ENCODE data around the gene KLF3. TPM values are rescaled to one million over a fixed set of nuclear protein-coding genes. Genes with fewer than 3 reads are reported as not detected.

The KLF3 gene
- polyA plus RNA-seq, 1 donor from 2014 or later = 12.3 TPM

DNA sequence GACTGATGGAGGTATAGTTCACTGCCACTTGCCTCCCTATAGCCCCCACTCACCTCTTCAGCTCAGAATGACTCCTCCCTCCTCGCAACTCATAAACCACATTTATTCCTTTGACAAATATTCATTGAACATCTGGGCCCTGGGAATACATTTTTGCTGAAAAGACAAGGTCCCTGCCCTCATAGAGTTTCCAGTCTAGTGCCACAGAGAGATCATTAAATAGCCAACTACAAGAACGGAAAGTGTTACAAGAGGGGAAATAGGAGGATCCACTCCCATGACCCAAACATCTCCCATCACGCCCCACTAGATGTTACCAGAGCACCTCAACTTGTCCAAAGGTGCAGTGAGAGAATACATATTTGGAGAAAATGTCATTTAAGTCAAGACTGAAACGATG lies 3.2 kb upstream of the KLF3 start:
- Histone ChIP-seq H3K9ac (ENCODE audit: low read length) (no peak overlapping the region), H3K27ac (ENCODE audit: low read length) (no peak overlapping the region), H2AFZ (ENCODE audit: low read depth, low read length) (no peak overlapping the region), H3K79me2 (replicated peaks; ENCODE audit: insufficient read depth, low read length) (peaks cover 13% of the 10 kb centered on the region), H3K4me3 (ENCODE audit: low read length) (no peak overlapping the region), H3F3A (ENCODE audit: insufficient read depth, low read length, poor library complexity, severe bottlenecking) (peaks cover 1% of the 10 kb centered on the region), H3K27me3 (ENCODE audit: insufficient read depth, low read depth, low read length) (no peaks in the 10 kb centered on the region), H3K4me2 (ENCODE audit: low read length) (no peak overlapping the region), H4K20me1 (ENCODE audit: insufficient read depth) (no peaks in the 10 kb centered on the region), H3K9me3 (ENCODE audit: low read length) (no peaks in the 10 kb centered on the region), H3K36me3 (ENCODE audit: insufficient read depth, low read length) (no peaks in the 10 kb centered on the region), H3K9me2 (ENCODE audit: insufficient read depth, low read length) (no peaks in the 10 kb centered on the region)
- TF ChIP-seq SMC3 (conservative IDR thresholded peaks at IDR 0.05; ENCODE audit: poor library complexity) (no peak), TAF1 (IDR thresholded peaks at IDR 0.05; ENCODE audit: low read depth) (no peak), MXI1 (conservative IDR thresholded peaks at IDR 0.05; ENCODE audit: poor library complexity, severe bottlenecking) (no peak), POLR2AphosphoS5 (IDR thresholded peaks at IDR 0.05) (no peak)
- TF ChIP-seq, protein P1, sequence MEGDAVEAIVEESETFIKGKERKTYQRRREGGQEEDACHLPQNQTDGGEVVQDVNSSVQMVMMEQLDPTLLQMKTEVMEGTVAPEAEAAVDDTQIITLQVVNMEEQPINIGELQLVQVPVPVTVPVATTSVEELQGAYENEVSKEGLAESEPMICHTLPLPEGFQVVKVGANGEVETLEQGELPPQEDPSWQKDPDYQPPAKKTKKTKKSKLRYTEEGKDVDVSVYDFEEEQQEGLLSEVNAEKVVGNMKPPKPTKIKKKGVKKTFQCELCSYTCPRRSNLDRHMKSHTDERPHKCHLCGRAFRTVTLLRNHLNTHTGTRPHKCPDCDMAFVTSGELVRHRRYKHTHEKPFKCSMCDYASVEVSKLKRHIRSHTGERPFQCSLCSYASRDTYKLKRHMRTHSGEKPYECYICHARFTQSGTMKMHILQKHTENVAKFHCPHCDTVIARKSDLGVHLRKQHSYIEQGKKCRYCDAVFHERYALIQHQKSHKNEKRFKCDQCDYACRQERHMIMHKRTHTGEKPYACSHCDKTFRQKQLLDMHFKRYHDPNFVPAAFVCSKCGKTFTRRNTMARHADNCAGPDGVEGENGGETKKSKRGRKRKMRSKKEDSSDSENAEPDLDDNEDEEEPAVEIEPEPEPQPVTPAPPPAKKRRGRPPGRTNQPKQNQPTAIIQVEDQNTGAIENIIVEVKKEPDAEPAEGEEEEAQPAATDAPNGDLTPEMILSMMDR (IDR thresholded peaks at IDR 0.05; ENCODE audit: poor library complexity, severe bottlenecking) = no peak

DNA sequence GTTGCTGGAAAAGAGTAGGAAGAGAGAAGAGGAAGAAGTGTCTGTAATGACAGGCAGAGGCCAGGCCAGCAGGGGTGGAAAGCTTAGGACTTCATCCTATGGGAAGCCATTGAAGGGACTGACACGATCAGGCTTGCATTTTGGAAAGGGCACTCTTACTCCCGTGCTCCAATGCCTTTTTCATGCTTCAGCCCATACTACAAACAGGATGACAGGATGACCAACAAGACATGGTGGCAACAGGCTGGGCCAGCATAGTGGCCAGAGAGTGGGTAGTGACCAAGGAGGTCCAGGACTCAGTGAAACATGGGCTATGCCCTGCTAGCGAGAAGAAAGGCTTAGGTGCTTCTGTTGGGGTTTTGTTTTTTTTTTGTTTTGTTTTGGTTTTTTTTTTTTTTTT lies 2.6 kb upstream of the KLF3 start:
- Histone ChIP-seq H3K27ac (ENCODE audit: low read length) (no peak overlapping the region), H3K9me2 (ENCODE audit: insufficient read depth, low read length) (no peaks in the 10 kb centered on the region), H4K20me1 (ENCODE audit: insufficient read depth) (no peaks in the 10 kb centered on the region), H3K9ac (ENCODE audit: low read length) (no peak overlapping the region), H3K4me3 (ENCODE audit: low read length) (no peak overlapping the region), H2AFZ (ENCODE audit: low read depth, low read length) (no peak overlapping the region), H3K36me3 (ENCODE audit: insufficient read depth, low read length) (no peaks in the 10 kb centered on the region), H3K4me2 (ENCODE audit: low read length) (no peak overlapping the region), H3K9me3 (ENCODE audit: low read length) (no peaks in the 10 kb centered on the region), H3K27me3 (ENCODE audit: insufficient read depth, low read depth, low read length) (no peaks in the 10 kb centered on the region), H3F3A (ENCODE audit: insufficient read depth, low read length, poor library complexity, severe bottlenecking) (peaks cover 6% of the 10 kb centered on the region), H3K79me2 (replicated peaks; ENCODE audit: insufficient read depth, low read length) (peaks cover 17% of the 10 kb centered on the region)
- TF ChIP-seq, protein P1 (IDR thresholded peaks at IDR 0.05; ENCODE audit: poor library complexity, severe bottlenecking) = no peak
- TF ChIP-seq, protein P2, sequence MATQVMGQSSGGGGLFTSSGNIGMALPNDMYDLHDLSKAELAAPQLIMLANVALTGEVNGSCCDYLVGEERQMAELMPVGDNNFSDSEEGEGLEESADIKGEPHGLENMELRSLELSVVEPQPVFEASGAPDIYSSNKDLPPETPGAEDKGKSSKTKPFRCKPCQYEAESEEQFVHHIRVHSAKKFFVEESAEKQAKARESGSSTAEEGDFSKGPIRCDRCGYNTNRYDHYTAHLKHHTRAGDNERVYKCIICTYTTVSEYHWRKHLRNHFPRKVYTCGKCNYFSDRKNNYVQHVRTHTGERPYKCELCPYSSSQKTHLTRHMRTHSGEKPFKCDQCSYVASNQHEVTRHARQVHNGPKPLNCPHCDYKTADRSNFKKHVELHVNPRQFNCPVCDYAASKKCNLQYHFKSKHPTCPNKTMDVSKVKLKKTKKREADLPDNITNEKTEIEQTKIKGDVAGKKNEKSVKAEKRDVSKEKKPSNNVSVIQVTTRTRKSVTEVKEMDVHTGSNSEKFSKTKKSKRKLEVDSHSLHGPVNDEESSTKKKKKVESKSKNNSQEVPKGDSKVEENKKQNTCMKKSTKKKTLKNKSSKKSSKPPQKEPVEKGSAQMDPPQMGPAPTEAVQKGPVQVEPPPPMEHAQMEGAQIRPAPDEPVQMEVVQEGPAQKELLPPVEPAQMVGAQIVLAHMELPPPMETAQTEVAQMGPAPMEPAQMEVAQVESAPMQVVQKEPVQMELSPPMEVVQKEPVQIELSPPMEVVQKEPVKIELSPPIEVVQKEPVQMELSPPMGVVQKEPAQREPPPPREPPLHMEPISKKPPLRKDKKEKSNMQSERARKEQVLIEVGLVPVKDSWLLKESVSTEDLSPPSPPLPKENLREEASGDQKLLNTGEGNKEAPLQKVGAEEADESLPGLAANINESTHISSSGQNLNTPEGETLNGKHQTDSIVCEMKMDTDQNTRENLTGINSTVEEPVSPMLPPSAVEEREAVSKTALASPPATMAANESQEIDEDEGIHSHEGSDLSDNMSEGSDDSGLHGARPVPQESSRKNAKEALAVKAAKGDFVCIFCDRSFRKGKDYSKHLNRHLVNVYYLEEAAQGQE (IDR thresholded peaks at IDR 0.05; ENCODE audit: borderline replicate concordance) = no peak
- TF ChIP-seq SMC3 (conservative IDR thresholded peaks at IDR 0.05; ENCODE audit: poor library complexity) (no peak), EZH2 (IDR thresholded peaks at IDR 0.05; ENCODE audit: borderline replicate concordance, insufficient read depth, low read length, poor library complexity, severe bottlenecking) (no peak), RAD21 (conservative IDR thresholded peaks at IDR 0.05) (no peak), TAF1 (IDR thresholded peaks at IDR 0.05; ENCODE audit: low read depth) (no peak), POLR2AphosphoS5 (IDR thresholded peaks at IDR 0.05) (no peak), MXI1 (conservative IDR thresholded peaks at IDR 0.05; ENCODE audit: poor library complexity, severe bottlenecking) (no peak), EP300 (conservative IDR thresholded peaks at IDR 0.05; ENCODE audit: poor library complexity, severe bottlenecking) (no peak)

Measured in neural cell (in vitro differentiated cells).